Measurements from ENCODE around the gene DTNA. TPM values are rescaled to one million over a fixed set of nuclear protein-coding genes. Genes with fewer than 3 reads are reported as not detected.

Gene DTNA
- total RNA-seq, 1 donor from 2014 or later, result 21.8 TPM

DNA sequence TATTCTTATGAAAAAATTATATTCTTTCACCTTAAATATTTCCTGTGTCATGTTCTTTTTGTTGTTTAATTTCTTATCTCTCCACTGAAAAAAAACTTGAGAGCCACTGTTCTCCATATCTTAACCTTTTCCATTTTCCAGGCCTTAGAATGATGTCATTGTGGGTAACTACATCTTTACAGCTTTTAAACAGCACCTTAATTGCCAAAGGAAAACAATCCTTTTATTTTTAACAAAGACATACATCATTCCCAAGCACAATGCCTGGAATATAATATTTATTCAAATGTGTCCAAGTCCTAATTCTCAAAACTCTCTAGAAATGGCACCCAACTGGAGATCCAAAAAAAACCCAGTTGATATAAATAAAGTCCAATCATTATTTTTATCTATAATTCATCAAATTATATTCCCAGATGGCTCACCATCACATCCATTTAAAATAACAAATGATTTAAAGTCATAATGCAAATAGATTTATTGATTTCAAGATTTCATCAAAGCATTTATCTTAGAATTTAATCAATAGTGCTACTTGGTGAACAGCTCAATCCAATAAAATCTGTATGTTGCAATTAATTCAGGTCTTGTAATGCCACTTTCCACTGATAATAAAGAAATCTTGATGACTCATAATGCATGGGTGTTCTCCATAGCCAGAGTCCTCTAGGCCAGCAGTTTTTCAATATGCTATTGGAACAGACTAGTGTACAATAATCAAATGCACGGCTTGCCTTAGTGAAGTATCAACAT, 224.0 kb downstream of the DTNA start:
- no peak overlapping the region for H3K27ac ChIP-seq
- no peak overlapping the region for H3K4me3 ChIP-seq
- H3K4me1 ChIP-seq, result no peaks in the 10 kb centered on the region
- DNase-seq (no peak), ATAC-seq (no peak)
- H3K9me3 ChIP-seq, result no peaks in the 10 kb centered on the region
- no peaks in the 10 kb centered on the region for H3K27me3 ChIP-seq
- intact Hi-C loops (cut with DNase I), result no loop called here
- H3K36me3 ChIP-seq, result no peaks in the 10 kb centered on the region
- TF ChIP-seq, protein P1, sequence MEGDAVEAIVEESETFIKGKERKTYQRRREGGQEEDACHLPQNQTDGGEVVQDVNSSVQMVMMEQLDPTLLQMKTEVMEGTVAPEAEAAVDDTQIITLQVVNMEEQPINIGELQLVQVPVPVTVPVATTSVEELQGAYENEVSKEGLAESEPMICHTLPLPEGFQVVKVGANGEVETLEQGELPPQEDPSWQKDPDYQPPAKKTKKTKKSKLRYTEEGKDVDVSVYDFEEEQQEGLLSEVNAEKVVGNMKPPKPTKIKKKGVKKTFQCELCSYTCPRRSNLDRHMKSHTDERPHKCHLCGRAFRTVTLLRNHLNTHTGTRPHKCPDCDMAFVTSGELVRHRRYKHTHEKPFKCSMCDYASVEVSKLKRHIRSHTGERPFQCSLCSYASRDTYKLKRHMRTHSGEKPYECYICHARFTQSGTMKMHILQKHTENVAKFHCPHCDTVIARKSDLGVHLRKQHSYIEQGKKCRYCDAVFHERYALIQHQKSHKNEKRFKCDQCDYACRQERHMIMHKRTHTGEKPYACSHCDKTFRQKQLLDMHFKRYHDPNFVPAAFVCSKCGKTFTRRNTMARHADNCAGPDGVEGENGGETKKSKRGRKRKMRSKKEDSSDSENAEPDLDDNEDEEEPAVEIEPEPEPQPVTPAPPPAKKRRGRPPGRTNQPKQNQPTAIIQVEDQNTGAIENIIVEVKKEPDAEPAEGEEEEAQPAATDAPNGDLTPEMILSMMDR (IDR thresholded peaks at IDR 0.05), result no peak

DNA sequence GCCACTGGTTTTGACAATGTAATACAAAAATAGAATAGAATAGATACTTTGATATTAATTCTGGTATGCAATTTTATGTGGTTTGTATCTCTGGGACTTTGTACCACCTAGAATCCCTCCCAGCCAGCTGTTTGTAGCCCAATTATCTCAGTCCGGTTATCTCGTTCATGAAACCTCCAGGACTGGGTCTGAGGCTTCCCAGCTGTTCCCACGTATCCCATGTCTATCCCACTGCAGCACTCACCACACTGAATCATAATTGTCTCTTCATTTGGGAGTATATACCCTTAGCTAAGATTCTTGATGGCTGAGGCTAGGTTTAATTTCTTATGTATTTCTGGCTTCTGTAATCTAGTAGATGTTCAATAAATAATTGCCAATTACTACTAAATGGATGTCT, 226.7 kb downstream of the DTNA start:
- intact Hi-C loops (cut with DNase I), result no loop called here
- no peak for DNase-seq
- TF ChIP-seq, protein P1 (IDR thresholded peaks at IDR 0.05), result no peak

DNA sequence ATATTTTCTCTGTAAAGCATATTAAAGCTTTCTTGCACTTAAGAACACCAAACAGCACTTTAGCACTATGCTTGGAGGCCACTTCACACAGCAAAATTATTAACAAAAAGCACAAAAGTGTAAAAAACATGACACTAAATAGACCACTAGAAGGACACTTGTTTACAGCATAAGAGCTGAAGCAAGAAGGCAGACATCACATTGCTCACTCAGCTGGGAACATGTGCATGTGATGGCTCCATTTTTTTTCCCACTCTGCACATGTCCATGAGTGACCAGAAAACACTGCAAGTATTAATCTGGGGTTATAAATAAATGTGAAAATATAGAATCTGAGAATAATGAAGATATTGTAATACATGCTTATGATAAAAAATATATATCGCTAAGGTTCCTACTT, 228.0 kb downstream of the DTNA start:
- no peak for ATAC-seq
- Histone ChIP-seq H3K27ac (no peak overlapping the region), H3K36me3 (no peaks in the 10 kb centered on the region), H3K4me1 (no peaks in the 10 kb centered on the region), H3K9me3 (no peaks in the 10 kb centered on the region), H3K4me3 (no peak overlapping the region), H3K27me3 (peaks cover 6% of the 10 kb centered on the region)
- intact Hi-C loops (cut with DNase I), result no loop called here
- TF ChIP-seq, protein P1 (IDR thresholded peaks at IDR 0.05), result no peak
- no peak for DNase-seq

More for the DNA sequence above, 226.7 kb downstream of the DTNA start:
- Histone ChIP-seq H3K36me3 (no peaks in the 10 kb centered on the region), H3K27me3 (no peaks in the 10 kb centered on the region), H3K4me1 (no peaks in the 10 kb centered on the region), H3K27ac (no peak overlapping the region), H3K4me3 (no peak overlapping the region), H3K9me3 (no peaks in the 10 kb centered on the region)
- no peak for ATAC-seq

Measured in upper lobe of right lung (tissue), 1 donor.